Measurements from ENCODE around the gene ERGIC3.

ERGIC3 gene

GRCh38 chr20:35563834-35564233, 22.0 kb downstream of the ERGIC3 start:
- no peak overlapping the region for H3K4me2 ChIP-seq (ENCODE audit: low read length)
- no peak for DNase-seq
- no peaks in the 10 kb centered on the region for H3K79me1 ChIP-seq (ENCODE audit: low read length)
- no peak overlapping the region for H3K56ac ChIP-seq (ENCODE audit: low read length)
- no CpG with 5 or more reads among the region's 10 CpGs for WGBS (ENCODE audit: extremely low coverage, insufficient coverage, low lambda C conversion rate)
- no peak overlapping the region for H3K27ac ChIP-seq (ENCODE audit: low read depth, low read length)
- H3K79me2 ChIP-seq (ENCODE audit: control insufficient read depth, insufficient read depth, low read length) = no peaks in the 10 kb centered on the region
- H2BK120ac ChIP-seq (ENCODE audit: low read depth, low read length) = no peak overlapping the region
- H3K18ac ChIP-seq (ENCODE audit: low read length) = no peak overlapping the region
- no peak overlapping the region for H3K23ac ChIP-seq (ENCODE audit: low read length)
- no peak overlapping the region for H3K4me3 ChIP-seq (ENCODE audit: low read length)
- H4K8ac ChIP-seq (ENCODE audit: low read depth, low read length) = no peak overlapping the region
- no peaks in the 10 kb centered on the region for H3K27me3 ChIP-seq (ENCODE audit: insufficient read depth, low read length, poor library complexity)
- no peak overlapping the region for H2AK5ac ChIP-seq (ENCODE audit: low read length)
- no peak overlapping the region for H3K9ac ChIP-seq (ENCODE audit: low read length)
- no peaks in the 10 kb centered on the region for H3K36me3 ChIP-seq (ENCODE audit: control insufficient read depth, insufficient read depth, low read length)
- H3K4ac ChIP-seq (ENCODE audit: low read depth, low read length) = no peak overlapping the region
- no peak overlapping the region for H2BK5ac ChIP-seq (ENCODE audit: low read length)
- no peak overlapping the region for H4K5ac ChIP-seq (ENCODE audit: low read length)
- H2BK15ac ChIP-seq (replicated peaks; ENCODE audit: low read depth) = no peak overlapping the region
- H3K4me1 ChIP-seq (ENCODE audit: control insufficient read depth, low read depth, low read length) = no peaks in the 10 kb centered on the region

- no peaks in the 10 kb centered on the region for H3K27me3 ChIP-seq (ENCODE audit: insufficient read depth, low read length, poor library complexity)
- H2BK15ac ChIP-seq (replicated peaks; ENCODE audit: low read depth) = no peak overlapping the region
- no CpG with 5 or more reads among the region's 7 CpGs for WGBS (ENCODE audit: extremely low coverage, insufficient coverage, low lambda C conversion rate)
- no peak overlapping the region for H3K18ac ChIP-seq (ENCODE audit: low read length)
- H3K9ac ChIP-seq (ENCODE audit: low read length) = no peak overlapping the region
- no peak overlapping the region for H4K8ac ChIP-seq (ENCODE audit: low read depth, low read length)
- H2AK5ac ChIP-seq (ENCODE audit: low read length) = no peak overlapping the region
- no peaks in the 10 kb centered on the region for H3K36me3 ChIP-seq (ENCODE audit: control insufficient read depth, insufficient read depth, low read length)
- H3K56ac ChIP-seq (ENCODE audit: low read length) = no peak overlapping the region
- H3K79me2 ChIP-seq (ENCODE audit: control insufficient read depth, insufficient read depth, low read length) = no peaks in the 10 kb centered on the region
- no peak overlapping the region for H3K27ac ChIP-seq (ENCODE audit: low read depth, low read length)
- no peak overlapping the region for H2BK5ac ChIP-seq (ENCODE audit: low read length)
- no peak overlapping the region for H3K4ac ChIP-seq (ENCODE audit: low read depth, low read length)
- H3K23ac ChIP-seq (ENCODE audit: low read length) = no peak overlapping the region
- no peak overlapping the region for H3K4me2 ChIP-seq (ENCODE audit: low read length)
- no peak overlapping the region for H2BK120ac ChIP-seq (ENCODE audit: low read depth, low read length)
- H3K4me3 ChIP-seq (ENCODE audit: low read length) = no peak overlapping the region
- no peaks in the 10 kb centered on the region for H3K4me1 ChIP-seq (ENCODE audit: control insufficient read depth, low read depth, low read length)
- no peak for DNase-seq
- H4K5ac ChIP-seq (ENCODE audit: low read length) = no peak overlapping the region
- no peaks in the 10 kb centered on the region for H3K79me1 ChIP-seq (ENCODE audit: low read length)
Measured at GRCh38 chr20:35564905-35565304, 23.0 kb downstream of the ERGIC3 start.

- Histone ChIP-seq H3K4ac (ENCODE audit: low read depth, low read length) (no peak overlapping the region), H3K79me2 (ENCODE audit: control insufficient read depth, insufficient read depth, low read length) (no peaks in the 10 kb centered on the region), H2BK5ac (ENCODE audit: low read length) (no peak overlapping the region), H3K9ac (ENCODE audit: low read length) (no peak overlapping the region), H3K27me3 (ENCODE audit: insufficient read depth, low read length, poor library complexity) (no peaks in the 10 kb centered on the region), H3K4me3 (ENCODE audit: low read length) (no peak overlapping the region), H3K23ac (ENCODE audit: low read length) (no peak overlapping the region), H3K4me1 (ENCODE audit: control insufficient read depth, low read depth, low read length) (no peaks in the 10 kb centered on the region), H3K56ac (ENCODE audit: low read length) (no peak overlapping the region), H3K79me1 (ENCODE audit: low read length) (no peaks in the 10 kb centered on the region), H3K27ac (ENCODE audit: low read depth, low read length) (no peak overlapping the region), H2BK15ac (replicated peaks; ENCODE audit: low read depth) (no peak overlapping the region), H4K5ac (ENCODE audit: low read length) (no peak overlapping the region), H2AK5ac (ENCODE audit: low read length) (no peak overlapping the region), H4K8ac (ENCODE audit: low read depth, low read length) (no peak overlapping the region), H3K36me3 (ENCODE audit: control insufficient read depth, insufficient read depth, low read length) (no peaks in the 10 kb centered on the region), H3K4me2 (ENCODE audit: low read length) (no peak overlapping the region), H3K18ac (ENCODE audit: low read length) (no peak overlapping the region), H2BK120ac (ENCODE audit: low read depth, low read length) (no peak overlapping the region)
- DNase-seq = peak; percentile 73
- WGBS (ENCODE audit: extremely low coverage, insufficient coverage, low lambda C conversion rate) = no CpG with 5 or more reads among the region's 2 CpGs
Measured at GRCh38 chr20:35568645-35569044, 26.8 kb downstream of the ERGIC3 start.

GRCh38 chr20:35571555-35571954, 29.7 kb downstream of the ERGIC3 start:
- no peak overlapping the region for H2BK120ac ChIP-seq (ENCODE audit: low read depth, low read length)
- no peak for DNase-seq

GRCh38 chr20:35572838-35573237, 31.0 kb downstream of the ERGIC3 start:
- WGBS (ENCODE audit: extremely low coverage, insufficient coverage, low lambda C conversion rate) = no CpG with 5 or more reads among the region's 4 CpGs
- Histone ChIP-seq H4K5ac (ENCODE audit: low read length) (no peak overlapping the region), H3K27ac (ENCODE audit: low read depth, low read length) (no peak overlapping the region), H3K4me2 (ENCODE audit: low read length) (no peak overlapping the region), H2AK5ac (ENCODE audit: low read length) (no peak overlapping the region), H4K8ac (ENCODE audit: low read depth, low read length) (no peak overlapping the region), H2BK5ac (ENCODE audit: low read length) (no peak overlapping the region), H3K9ac (ENCODE audit: low read length) (no peak overlapping the region), H3K4me3 (ENCODE audit: low read length) (no peak overlapping the region), H3K36me3 (ENCODE audit: control insufficient read depth, insufficient read depth, low read length) (no peaks in the 10 kb centered on the region), H3K18ac (ENCODE audit: low read length) (no peak overlapping the region), H3K79me1 (ENCODE audit: low read length) (no peaks in the 10 kb centered on the region), H3K56ac (ENCODE audit: low read length) (no peak overlapping the region), H3K4me1 (ENCODE audit: control insufficient read depth, low read depth, low read length) (no peaks in the 10 kb centered on the region), H3K27me3 (ENCODE audit: insufficient read depth, low read length, poor library complexity) (no peaks in the 10 kb centered on the region), H3K23ac (ENCODE audit: low read length) (no peak overlapping the region), H2BK15ac (replicated peaks; ENCODE audit: low read depth) (no peak overlapping the region), H2BK120ac (ENCODE audit: low read depth, low read length) (no peak overlapping the region), H3K4ac (ENCODE audit: low read depth, low read length) (no peak overlapping the region), H3K79me2 (ENCODE audit: control insufficient read depth, insufficient read depth, low read length) (no peaks in the 10 kb centered on the region)
- no peak for DNase-seq

More at GRCh38 chr20:35571555-35571954, 29.7 kb downstream of the ERGIC3 start:
- H3K79me1 ChIP-seq (ENCODE audit: low read length) = no peaks in the 10 kb centered on the region
- H2AK5ac ChIP-seq (ENCODE audit: low read length) = no peak overlapping the region
- H3K4me2 ChIP-seq (ENCODE audit: low read length) = no peak overlapping the region
- no peaks in the 10 kb centered on the region for H3K36me3 ChIP-seq (ENCODE audit: control insufficient read depth, insufficient read depth, low read length)
- H3K4me3 ChIP-seq (ENCODE audit: low read length) = no peak overlapping the region
- no peak overlapping the region for H3K4ac ChIP-seq (ENCODE audit: low read depth, low read length)
- no peak overlapping the region for H3K18ac ChIP-seq (ENCODE audit: low read length)
- H3K56ac ChIP-seq (ENCODE audit: low read length) = no peak overlapping the region
- no peaks in the 10 kb centered on the region for H3K4me1 ChIP-seq (ENCODE audit: control insufficient read depth, low read depth, low read length)
- H3K27me3 ChIP-seq (ENCODE audit: insufficient read depth, low read length, poor library complexity) = no peaks in the 10 kb centered on the region
- no peak overlapping the region for H3K23ac ChIP-seq (ENCODE audit: low read length)
- H3K27ac ChIP-seq (ENCODE audit: low read depth, low read length) = no peak overlapping the region
- H2BK5ac ChIP-seq (ENCODE audit: low read length) = no peak overlapping the region
- H3K9ac ChIP-seq (ENCODE audit: low read length) = no peak overlapping the region
- H2BK15ac ChIP-seq (replicated peaks; ENCODE audit: low read depth) = no peak overlapping the region
- H4K5ac ChIP-seq (ENCODE audit: low read length) = no peak overlapping the region
- no peaks in the 10 kb centered on the region for H3K79me2 ChIP-seq (ENCODE audit: control insufficient read depth, insufficient read depth, low read length)
- H4K8ac ChIP-seq (ENCODE audit: low read depth, low read length) = no peak overlapping the region

- WGBS (ENCODE audit: extremely low coverage, insufficient coverage, low lambda C conversion rate) = no CpG with 5 or more reads among the region's 4 CpGs
- Histone ChIP-seq H3K79me1 (ENCODE audit: low read length) (no peaks in the 10 kb centered on the region), H4K8ac (ENCODE audit: low read depth, low read length) (no peak overlapping the region), H2AK5ac (ENCODE audit: low read length) (no peak overlapping the region), H3K23ac (ENCODE audit: low read length) (no peak overlapping the region), H3K4me3 (ENCODE audit: low read length) (no peak overlapping the region), H3K36me3 (ENCODE audit: control insufficient read depth, insufficient read depth, low read length) (no peaks in the 10 kb centered on the region), H2BK5ac (ENCODE audit: low read length) (no peak overlapping the region), H3K79me2 (ENCODE audit: control insufficient read depth, insufficient read depth, low read length) (no peaks in the 10 kb centered on the region), H3K4me2 (ENCODE audit: low read length) (no peak overlapping the region), H3K27ac (ENCODE audit: low read depth, low read length) (no peak overlapping the region), H3K9ac (ENCODE audit: low read length) (no peak overlapping the region), H4K5ac (ENCODE audit: low read length) (no peak overlapping the region), H2BK15ac (replicated peaks; ENCODE audit: low read depth) (no peak overlapping the region), H3K4me1 (ENCODE audit: control insufficient read depth, low read depth, low read length) (no peaks in the 10 kb centered on the region), H3K4ac (ENCODE audit: low read depth, low read length) (no peak overlapping the region), H3K56ac (ENCODE audit: low read length) (no peak overlapping the region), H3K27me3 (ENCODE audit: insufficient read depth, low read length, poor library complexity) (no peaks in the 10 kb centered on the region), H2BK120ac (ENCODE audit: low read depth, low read length) (no peak overlapping the region), H3K18ac (ENCODE audit: low read length) (no peak overlapping the region)
- DNase-seq = no peak
Measured at GRCh38 chr20:35575958-35576357, 34.1 kb downstream of the ERGIC3 start.
